GM21381 (cell line): Measurements from ENCODE around the gene COA1.
"Not testable (repeated sequence)": the region's sequence is repeated elsewhere in the genome, so short reads cannot be mapped to it uniquely, and the experiment has no call there.

Experiments
- ATAC-seq: cut with Tn5 transposase; IDR thresholded peaks from one replicate; pipeline ENCODE4 v1.9.1; 2021; ENCODE audit warnings: mild to moderate bottlenecking, moderate library complexity; ENCODE audit not compliant: unreplicated experiment

The COA1 gene

GRCh38 chr7:43758822-43759683 lies 29.7 kb upstream of the COA1 start:
- ATAC-seq, result peak; percentile 55

DNA sequence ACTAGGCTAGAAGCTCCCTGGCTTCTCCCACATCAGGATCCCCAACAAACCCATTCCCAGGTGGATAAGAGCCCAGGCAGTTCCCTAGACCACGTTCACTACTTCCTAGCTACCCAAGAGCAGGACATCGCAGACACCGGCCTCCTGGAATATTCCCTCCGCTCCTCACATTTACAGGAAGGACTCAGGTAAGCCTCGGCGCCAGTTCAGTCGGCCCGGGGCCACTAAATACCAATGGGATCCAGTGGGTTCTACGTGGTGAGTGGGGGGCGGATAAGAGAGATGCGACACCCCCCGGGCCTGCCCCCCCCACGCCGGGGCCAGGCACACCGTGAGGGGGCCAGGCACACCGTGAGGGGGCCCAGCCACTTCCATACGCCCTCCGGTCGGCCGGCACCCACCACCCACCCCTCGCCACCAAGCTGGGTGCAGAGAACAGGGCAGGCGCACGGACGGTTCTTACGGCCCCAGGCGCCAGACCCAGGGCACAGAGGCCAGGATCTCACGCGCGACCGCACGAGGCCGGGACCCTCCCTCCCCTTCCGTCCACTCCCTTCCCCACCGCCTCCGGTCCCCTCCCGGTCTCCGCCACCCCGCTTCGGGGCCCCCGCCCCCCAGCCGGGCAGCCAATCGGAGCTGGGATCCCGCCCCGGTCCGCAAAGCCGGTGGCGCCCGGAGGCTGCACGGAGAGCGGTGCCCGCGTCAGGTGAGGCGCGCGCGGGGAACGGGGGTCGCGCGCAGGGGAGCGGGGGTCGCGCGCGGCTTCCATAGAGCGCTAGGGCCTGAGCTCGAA lies 28.9 kb upstream of the COA1 start, which contains the start of gene BLVRA:
TSS of gene BLVRA (plus strand) at position 652 of the 793 bp plus-strand sequence. CDS start 12,479 bp downstream, outside the sequence.
- peak; percentile 79 for ATAC-seq

- no peak for ATAC-seq
These were observed 27.9 kb upstream of the COA1 start for GRCh38 chr7:43757073-43757720.

GRCh38 chr7:43756368-43757072 lies 27.2 kb upstream of the COA1 start:
- no peak for ATAC-seq

DNA sequence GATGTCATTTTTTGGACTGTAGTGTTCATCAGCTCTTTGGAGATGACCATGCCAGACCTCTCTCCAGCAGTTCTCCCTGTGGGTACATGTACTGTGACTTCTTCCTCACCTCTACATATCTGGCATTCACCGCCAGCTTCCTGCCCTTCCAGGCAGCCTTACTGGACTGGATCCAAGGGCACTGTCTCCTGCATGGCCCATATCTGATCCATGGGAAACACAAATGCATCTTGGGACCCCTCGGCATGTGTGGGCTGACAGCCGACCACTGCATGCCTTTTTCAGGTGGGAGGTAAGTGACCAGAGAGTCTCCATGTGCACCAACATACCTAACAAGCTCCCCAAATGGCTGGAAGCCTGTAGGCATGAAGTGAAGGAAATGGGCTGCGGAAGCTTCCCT lies 25.3 kb upstream of the COA1 start:
- ATAC-seq, result no peak

- no peak for ATAC-seq
These were observed 24.5 kb upstream of the COA1 start for GRCh38 chr7:43753843-43754242.

- ATAC-seq, result no peak
These were observed 24.0 kb upstream of the COA1 start for GRCh38 chr7:43753271-43753810.

DNA sequence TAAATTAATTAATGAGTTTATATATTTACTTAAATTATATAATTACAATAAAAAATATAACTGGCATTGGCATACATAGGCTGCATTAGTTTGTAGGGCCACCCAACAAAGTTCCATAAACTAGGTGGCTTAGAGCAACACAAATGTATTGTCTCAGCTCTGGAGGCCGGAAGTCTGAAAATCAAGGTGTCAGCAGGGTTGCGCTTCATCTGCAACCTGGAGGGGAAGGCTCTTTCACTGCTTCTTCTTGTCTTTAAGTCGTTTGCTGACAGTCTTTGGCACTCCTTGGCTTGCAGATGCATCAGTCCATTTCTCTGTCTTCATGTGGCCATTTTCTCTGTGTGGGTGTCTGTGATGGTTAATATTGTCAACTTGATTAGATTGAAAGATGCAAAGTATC lies 23.1 kb upstream of the COA1 start:
- ATAC-seq, result no peak

DNA sequence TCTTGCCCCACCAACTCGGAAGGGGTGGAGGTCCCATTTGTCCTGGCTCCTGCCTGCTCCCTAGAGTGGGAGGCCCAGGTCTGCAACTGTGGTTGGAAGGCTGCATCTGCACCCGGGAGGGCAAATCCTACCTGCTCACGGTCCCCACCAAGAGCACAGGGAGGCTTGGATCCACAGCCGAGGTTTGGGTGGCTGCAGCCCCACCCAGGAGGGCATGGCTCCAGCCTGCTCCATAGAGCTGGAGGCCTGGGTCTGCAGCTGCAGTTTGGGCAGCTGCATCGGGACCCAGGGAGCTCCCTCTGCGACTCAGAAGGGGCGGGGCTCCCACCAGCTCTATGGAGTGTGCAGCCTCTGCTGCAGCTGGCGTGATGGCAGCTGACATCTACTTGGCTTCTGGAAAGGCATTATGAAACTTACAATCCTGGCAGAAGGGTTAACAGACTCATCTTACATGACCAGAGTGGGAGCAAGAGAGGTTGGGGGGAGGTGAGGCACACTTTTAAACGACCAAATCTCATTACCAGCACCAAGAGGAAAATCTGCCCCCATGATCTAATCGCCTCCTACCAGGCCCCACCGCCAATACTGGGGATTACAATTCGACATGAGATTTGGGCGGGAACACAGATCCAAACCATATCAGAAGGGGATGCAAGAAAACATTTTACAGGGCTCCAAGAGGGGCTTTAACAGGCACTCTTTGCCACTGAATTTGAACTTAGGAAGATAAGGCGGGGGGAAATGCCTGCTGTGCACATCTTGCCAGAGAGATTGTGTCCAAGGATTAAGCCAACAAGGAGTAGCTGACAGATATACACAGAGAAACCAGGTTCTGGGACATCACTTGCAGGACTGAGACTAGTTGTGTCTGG lies 20.9 kb upstream of the COA1 start:
- peak; percentile 22 for ATAC-seq

GRCh38 chr7:43749383-43749940 lies 20.1 kb upstream of the COA1 start:
- ATAC-seq, result no peak

- ATAC-seq, result no peak
These were observed 18.2 kb upstream of the COA1 start for GRCh38 chr7:43747328-43748105.

DNA sequence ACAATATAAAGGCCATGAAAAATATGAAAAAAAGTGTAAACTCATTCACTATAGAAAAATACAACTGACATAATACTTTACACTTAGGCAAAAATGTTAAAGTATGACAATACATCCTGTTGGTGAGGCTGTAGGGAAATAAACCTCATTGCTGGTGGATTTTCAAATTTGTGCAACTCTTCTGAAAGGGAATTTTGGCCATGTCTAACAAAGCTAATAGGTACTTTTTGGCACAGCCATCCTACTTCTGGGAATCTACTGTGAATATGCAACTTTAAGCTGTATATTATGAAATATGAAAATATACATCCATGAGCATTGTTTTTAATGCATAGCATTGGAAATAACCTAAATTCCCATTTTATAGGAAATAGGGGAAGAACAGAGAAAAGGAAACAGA lies 13.4 kb upstream of the COA1 start:
- no peak for ATAC-seq

GRCh38 chr7:43737467-43738127 lies 8.3 kb upstream of the COA1 start:
- no peak for ATAC-seq

GRCh38 chr7:43735802-43736603 lies 6.7 kb upstream of the COA1 start:
- ATAC-seq, result peak; percentile 68

DNA sequence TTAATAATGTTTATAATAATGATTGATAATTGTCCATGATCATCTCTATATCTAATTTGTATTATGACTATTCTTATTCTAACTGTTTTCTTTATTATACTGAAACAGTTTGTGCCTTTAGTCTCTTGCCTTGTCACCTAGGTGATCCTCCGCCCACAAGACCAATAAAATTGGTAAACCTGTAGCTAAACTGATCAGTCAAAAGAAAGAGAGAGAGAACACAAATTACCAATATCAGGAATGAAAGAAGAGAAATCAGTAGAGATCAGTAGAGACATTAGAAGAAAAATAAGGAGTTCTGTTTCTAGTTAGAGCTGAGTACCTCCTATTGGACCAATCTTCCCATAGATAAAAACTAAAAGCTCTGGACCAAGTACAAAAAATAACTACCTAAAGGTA lies 6.1 kb upstream of the COA1 start:
- ATAC-seq, result peak; percentile 13

DNA sequence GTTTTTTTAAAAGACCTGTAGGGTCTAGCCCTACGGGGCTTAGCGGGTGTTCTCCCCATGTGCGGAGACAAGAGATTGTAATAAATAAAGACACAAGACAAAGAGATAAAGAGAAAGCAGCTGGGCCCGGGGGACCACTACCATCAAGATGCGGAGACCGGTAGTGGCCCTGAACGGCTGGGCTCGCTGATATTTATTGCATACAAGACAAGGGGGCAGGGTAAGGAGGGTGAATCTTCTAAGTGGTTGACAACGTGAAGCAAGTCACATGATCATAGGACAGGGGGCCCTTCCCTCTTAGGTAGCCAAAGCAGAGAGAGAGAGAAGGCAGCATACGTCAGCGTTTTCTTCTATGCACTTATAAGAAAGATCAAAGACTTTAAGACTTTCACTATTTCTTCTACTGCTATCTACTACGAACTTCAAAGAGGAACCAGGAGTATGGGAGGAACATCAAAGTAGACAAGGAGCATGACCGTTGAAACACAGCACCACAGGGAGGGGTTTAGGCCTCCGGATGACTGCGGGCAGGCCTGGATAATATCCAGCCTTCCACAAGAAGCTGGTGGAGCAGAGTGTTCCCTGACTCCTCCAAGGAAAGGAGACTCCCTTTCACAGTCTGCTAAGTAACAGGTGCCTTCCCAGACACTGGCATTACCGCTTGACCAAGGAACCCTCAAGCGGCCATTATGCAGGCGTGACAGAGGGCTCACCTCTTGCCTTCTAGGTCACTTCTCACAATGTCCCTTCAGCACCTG lies 5.4 kb upstream of the COA1 start:
- not testable (repeated sequence) for ATAC-seq
